ENCODE results near the gene ETDA. TPM values are rescaled to one million over a fixed set of nuclear protein-coding genes. Genes with fewer than 3 reads are reported as not detected.
"Not testable (repeated sequence)": the region's sequence is repeated elsewhere in the genome, so short reads cannot be mapped to it uniquely, and the experiment has no call there.

Gene ETDA
- not detected for total RNA-seq
- polyA plus RNA-seq = not detected
- long read RNA-seq, donor 1 = 0 reads
- long read RNA-seq, donor 2 = 0 reads
- long read RNA-seq, donor 3 = 0 reads
- long read RNA-seq, donor 4 = 0 reads

GRCh38 chrX:135252011-135252518 lies at the start of gene ETDA:
ETDA (plus strand) TSS chrX:135252061; CDS start chrX:135253277, 1,216 bp downstream.
- WGBS = no CpG with 5 or more reads among the region's 1 CpG
- H3K4me1 ChIP-seq (ENCODE audit: control insufficient read depth, insufficient read depth, low read length); H3K4me3 ChIP-seq (ENCODE audit: low read length); H3K27ac ChIP-seq (ENCODE audit: low read length); H3K27me3 ChIP-seq (ENCODE audit: control insufficient read depth, insufficient read depth); H3K9me3 ChIP-seq (ENCODE audit: control insufficient read depth, low read length); ATAC-seq; DNase-seq; intact Hi-C loops (cut with DNase I): not testable (repeated sequence)

- 28% methylated on average over 11 of the region's 11 CpGs for WGBS
- H3K27ac ChIP-seq (ENCODE audit: low read length); intact Hi-C loops (cut with DNase I); H3K27me3 ChIP-seq (ENCODE audit: control insufficient read depth, insufficient read depth); H3K4me1 ChIP-seq (ENCODE audit: control insufficient read depth, insufficient read depth, low read length); ATAC-seq; H3K9me3 ChIP-seq (ENCODE audit: control insufficient read depth, low read length); H3K4me3 ChIP-seq (ENCODE audit: low read length): not testable (repeated sequence)
- peak in 2 of 3 donors; percentile 22 to 70 for DNase-seq
Measured at GRCh38 chrX:135206427-135206826, 45.4 kb upstream of the ETDA start.

- no peaks in the 10 kb centered on the region for H3K27me3 ChIP-seq (ENCODE audit: control insufficient read depth, insufficient read depth)
- intact Hi-C loops (cut with DNase I) = no loop called here
- no peak overlapping the region for H3K27ac ChIP-seq (ENCODE audit: low read length)
- DNase-seq (no peak), ATAC-seq (no peak)
- H3K4me3 ChIP-seq (ENCODE audit: low read length) = no peak overlapping the region
- WGBS = 87% methylated on average over 8 of the region's 8 CpGs
- no peaks in the 10 kb centered on the region for H3K9me3 ChIP-seq (ENCODE audit: control insufficient read depth, low read length)
- H3K4me1 ChIP-seq (ENCODE audit: control insufficient read depth, insufficient read depth, low read length) = no peaks in the 10 kb centered on the region
Measured at GRCh38 chrX:135213200-135213844, 38.5 kb upstream of the ETDA start.

- DNase-seq; H3K9me3 ChIP-seq (ENCODE audit: control insufficient read depth, low read length); H3K27ac ChIP-seq (ENCODE audit: low read length); H3K4me1 ChIP-seq (ENCODE audit: control insufficient read depth, insufficient read depth, low read length); H3K4me3 ChIP-seq (ENCODE audit: low read length); ATAC-seq; intact Hi-C loops (cut with DNase I); H3K27me3 ChIP-seq (ENCODE audit: control insufficient read depth, insufficient read depth): not testable (repeated sequence)
- no CpG with 5 or more reads among the region's 6 CpGs for WGBS
Measured at GRCh38 chrX:135245989-135246388, 5.9 kb upstream of the ETDA start.

- H3K27ac ChIP-seq (ENCODE audit: low read length); ATAC-seq: not testable (repeated sequence)
- 90% methylated on average over 6 of the region's 8 CpGs for WGBS
Measured at GRCh38 chrX:135256087-135256684, 4.3 kb downstream of the ETDA start.

GRCh38 chrX:135256923-135257322 lies 5.1 kb downstream of the ETDA start:
- 92% methylated on average over 6 of the region's 6 CpGs for WGBS
- ATAC-seq (no peak), DNase-seq (no peak)
- no peaks in the 10 kb centered on the region for H3K4me1 ChIP-seq (ENCODE audit: control insufficient read depth, insufficient read depth, low read length)
- intact Hi-C loops (cut with DNase I) = no loop called here
- no peaks in the 10 kb centered on the region for H3K9me3 ChIP-seq (ENCODE audit: control insufficient read depth, low read length)
- no peaks in the 10 kb centered on the region for H3K27me3 ChIP-seq (ENCODE audit: control insufficient read depth, insufficient read depth)
- H3K4me3 ChIP-seq (ENCODE audit: low read length) = no peak overlapping the region
- H3K27ac ChIP-seq (ENCODE audit: low read length) = no peak overlapping the region

More at GRCh38 chrX:135256087-135256684, 4.3 kb downstream of the ETDA start:
- DNase-seq; intact Hi-C loops (cut with DNase I); H3K9me3 ChIP-seq (ENCODE audit: control insufficient read depth, low read length); H3K4me3 ChIP-seq (ENCODE audit: low read length); H3K27me3 ChIP-seq (ENCODE audit: control insufficient read depth, insufficient read depth); H3K4me1 ChIP-seq (ENCODE audit: control insufficient read depth, insufficient read depth, low read length): not testable (repeated sequence)

GRCh38 chrX:135257469-135257868 lies 5.6 kb downstream of the ETDA start:
- WGBS = 97% methylated on average over 6 of the region's 6 CpGs
- ATAC-seq = no peak
- H3K27me3 ChIP-seq (ENCODE audit: control insufficient read depth, insufficient read depth) = no peaks in the 10 kb centered on the region
- DNase-seq = peak in 1 of 3 donors; percentile 12
- no peak overlapping the region for H3K27ac ChIP-seq (ENCODE audit: low read length)
- H3K4me3 ChIP-seq (ENCODE audit: low read length) = no peak overlapping the region
- H3K4me1 ChIP-seq (ENCODE audit: control insufficient read depth, insufficient read depth, low read length) = no peaks in the 10 kb centered on the region
- no peaks in the 10 kb centered on the region for H3K9me3 ChIP-seq (ENCODE audit: control insufficient read depth, low read length)
- intact Hi-C loops (cut with DNase I) = no loop called here

GRCh38 chrX:135260976-135261375 lies 9.1 kb downstream of the ETDA start:
- H3K27me3 ChIP-seq (ENCODE audit: control insufficient read depth, insufficient read depth); ATAC-seq; H3K27ac ChIP-seq (ENCODE audit: low read length); H3K4me3 ChIP-seq (ENCODE audit: low read length); H3K9me3 ChIP-seq (ENCODE audit: control insufficient read depth, low read length); H3K4me1 ChIP-seq (ENCODE audit: control insufficient read depth, insufficient read depth, low read length); DNase-seq; intact Hi-C loops (cut with DNase I): not testable (repeated sequence)
- 91% methylated on average over 2 of the region's 2 CpGs for WGBS

- intact Hi-C loops (cut with DNase I); H3K9me3 ChIP-seq (ENCODE audit: control insufficient read depth, low read length); H3K27me3 ChIP-seq (ENCODE audit: control insufficient read depth, insufficient read depth); H3K4me1 ChIP-seq (ENCODE audit: control insufficient read depth, insufficient read depth, low read length); H3K27ac ChIP-seq (ENCODE audit: low read length); ATAC-seq; H3K4me3 ChIP-seq (ENCODE audit: low read length): not testable (repeated sequence)
- DNase-seq = peak in 1 of 3 donors; percentile 12
- 93% methylated on average over 8 of the region's 8 CpGs for WGBS
Measured at GRCh38 chrX:135263376-135263775, 11.5 kb downstream of the ETDA start.

- no peak for ATAC-seq
- DNase-seq = no peak
- intact Hi-C loops (cut with DNase I) = no loop called here
- Histone ChIP-seq H3K27me3 (ENCODE audit: control insufficient read depth, insufficient read depth) (no peaks in the 10 kb centered on the region), H3K27ac (ENCODE audit: low read length) (no peak overlapping the region), H3K9me3 (ENCODE audit: control insufficient read depth, low read length) (no peaks in the 10 kb centered on the region), H3K4me3 (ENCODE audit: low read length) (no peak overlapping the region), H3K4me1 (ENCODE audit: control insufficient read depth, insufficient read depth, low read length) (no peaks in the 10 kb centered on the region)
- 84% methylated on average over 4 of the region's 4 CpGs for WGBS
Measured at GRCh38 chrX:135264206-135264605, 12.3 kb downstream of the ETDA start.

- intact Hi-C loops (cut with DNase I) = no loop called here
Measured at GRCh38 chrX:135273162-135273561, 21.3 kb downstream of the ETDA start.

More at GRCh38 chrX:135273162-135273561, 21.3 kb downstream of the ETDA start:
- no peaks in the 10 kb centered on the region for H3K4me1 ChIP-seq (ENCODE audit: control insufficient read depth, insufficient read depth, low read length)
- ATAC-seq (no peak), DNase-seq (no peak)
- H3K4me3 ChIP-seq (ENCODE audit: low read length) = no peak overlapping the region
- H3K27me3 ChIP-seq (ENCODE audit: control insufficient read depth, insufficient read depth) = no peaks in the 10 kb centered on the region
- H3K9me3 ChIP-seq (ENCODE audit: control insufficient read depth, low read length) = no peaks in the 10 kb centered on the region
- 91% methylated on average over 5 of the region's 5 CpGs for WGBS
- H3K27ac ChIP-seq (ENCODE audit: low read length) = no peak overlapping the region
